Activated T-helper 17 cell treated with anti-CD3 and anti-CD28 coated beads, Interleukin-2, amount 50 U/mL, for 72 hours (primary cell): Measurements from ENCODE around the gene PIK3CD. TPM values are rescaled to one million over a fixed set of nuclear protein-coding genes. Genes with fewer than 3 reads are reported as not detected.

Source experiments
- total RNA-seq, 2 donors: library from RNA; stranded (reverse); gene quantifications; one replicate each; pipeline ENCODE4 v1.2.3, GENCODE V29; 2022

Gene PIK3CD
- total RNA-seq, 2 donors from 2014 or later: 114 to 120 TPM

Other genes with a start within 250 kb of the PIK3CD start
- 1 to 10 TPM; 3.6 to 7.6 TPM for gene SLC25A33, start 112.3 kb upstream of the PIK3CD start, total RNA-seq
- 10 to 100 TPM; 12.0 to 25.5 TPM for gene TMEM201, start 62.8 kb upstream of the PIK3CD start, total RNA-seq
- 10 to 100 TPM; 41.7 to 55.5 TPM for gene CLSTN1, start 172.2 kb downstream of the PIK3CD start, total RNA-seq